Lower leg skin (tissue), 4 donors: Measurements from ENCODE around the gene ACIN1. TPM values are rescaled to one million over a fixed set of nuclear protein-coding genes. Genes with fewer than 3 reads are reported as not detected.

Experiments used
- DNase-seq, 2 donors: peaks; one replicate each; pipeline ENCODE4 v3.0.0-alpha.2; 2019; ENCODE audit warnings: low spot score in 2 of 2
- H3K4me3 ChIP-seq: fragments of 200-600 bp; sonication (generic); 2 replicates; pipeline ENCODE4 v1.5.1; 2017; ENCODE audit warnings: mild to moderate bottlenecking, low read depth; ENCODE audit not compliant: poor library complexity, severe bottlenecking
- POLR2A ChIP-seq, 2 donors: fragments of 450-650 bp; IDR thresholded peaks; one replicate each; pipeline ENCODE4 v1.6.1; 2016 to 2017; ENCODE audit warnings: antibody characterized with exemption in 2 of 2, mild to moderate bottlenecking in 1 of 2, moderate library complexity in 1 of 2
- WGBS, 2 donors: methylation state at CpG; one replicate each; pipeline ENCODE4 v1.1.5; 2018; 5-methylcytosine and 5-hydroxymethylcytosine counted together
- intact Hi-C: fragments of 100-400 bp; cut with DNase I; formaldehyde crosslinking; loops from one replicate; pipeline ENCODE4 v1.15.0; 2023; ENCODE audit warnings: low total_unique reads
- total RNA-seq, 4 donors: library from RNA; depleted of rRNA; stranded (reverse); fragments of >200 nt; gene quantifications; one replicate each; pipeline ENCODE4 v1.1.0, GENCODE V29; 2016
- TF ChIP-seq, protein P1 (sequence below), 3 donors: fragments of 450-650 bp; IDR thresholded peaks; one replicate each; pipeline ENCODE4 v1.5.1; 2016; ENCODE audit warnings: antibody characterized with exemption in 3 of 3, mild to moderate bottlenecking in 3 of 3, moderate library complexity in 2 of 3

Gene ACIN1
- total RNA-seq, 4 donors from 2014 or later = 52.7 to 97.5 (median 79.8) TPM

DNA sequence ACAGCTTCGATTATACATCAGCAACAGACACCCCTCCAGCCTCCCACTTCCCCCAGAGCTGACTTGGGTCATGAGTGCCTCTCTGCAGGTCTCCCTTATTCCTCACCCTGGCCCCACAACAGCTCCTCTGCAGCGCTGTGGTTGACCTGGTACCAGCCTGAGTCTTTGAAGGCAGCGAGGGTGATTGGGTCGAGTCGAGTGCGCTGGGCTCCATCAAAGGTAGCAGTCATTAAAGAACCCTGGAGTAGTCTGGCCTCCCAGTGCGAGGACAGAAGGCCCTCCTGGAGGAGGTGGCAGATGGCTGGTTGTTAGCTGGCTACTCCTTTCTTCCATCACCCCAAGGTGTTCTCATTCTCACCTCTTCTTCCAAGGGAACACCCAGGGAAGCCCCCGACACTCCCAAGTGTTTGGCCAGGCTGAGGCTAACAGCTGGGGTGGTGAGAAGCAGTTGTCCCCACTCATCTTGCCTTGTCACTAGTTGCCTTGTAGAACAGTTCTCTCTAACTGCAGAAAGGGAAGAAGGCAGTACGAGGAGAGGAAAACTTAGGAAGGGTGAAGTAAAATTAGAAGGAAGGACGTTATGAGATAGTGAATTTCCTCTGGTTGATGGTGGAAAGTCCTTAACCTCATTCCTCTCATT, 7.2 kb upstream of the ACIN1 start:
- TF ChIP-seq, protein P1, sequence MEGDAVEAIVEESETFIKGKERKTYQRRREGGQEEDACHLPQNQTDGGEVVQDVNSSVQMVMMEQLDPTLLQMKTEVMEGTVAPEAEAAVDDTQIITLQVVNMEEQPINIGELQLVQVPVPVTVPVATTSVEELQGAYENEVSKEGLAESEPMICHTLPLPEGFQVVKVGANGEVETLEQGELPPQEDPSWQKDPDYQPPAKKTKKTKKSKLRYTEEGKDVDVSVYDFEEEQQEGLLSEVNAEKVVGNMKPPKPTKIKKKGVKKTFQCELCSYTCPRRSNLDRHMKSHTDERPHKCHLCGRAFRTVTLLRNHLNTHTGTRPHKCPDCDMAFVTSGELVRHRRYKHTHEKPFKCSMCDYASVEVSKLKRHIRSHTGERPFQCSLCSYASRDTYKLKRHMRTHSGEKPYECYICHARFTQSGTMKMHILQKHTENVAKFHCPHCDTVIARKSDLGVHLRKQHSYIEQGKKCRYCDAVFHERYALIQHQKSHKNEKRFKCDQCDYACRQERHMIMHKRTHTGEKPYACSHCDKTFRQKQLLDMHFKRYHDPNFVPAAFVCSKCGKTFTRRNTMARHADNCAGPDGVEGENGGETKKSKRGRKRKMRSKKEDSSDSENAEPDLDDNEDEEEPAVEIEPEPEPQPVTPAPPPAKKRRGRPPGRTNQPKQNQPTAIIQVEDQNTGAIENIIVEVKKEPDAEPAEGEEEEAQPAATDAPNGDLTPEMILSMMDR (IDR thresholded peaks at IDR 0.05) = no peak
- TF ChIP-seq POLR2A (IDR thresholded peaks at IDR 0.05) = no peak
- WGBS, 2 donors = 75 to 85% methylated on average over 10 of the region's 10 CpGs

GRCh38 chr14:23101213-23101970, 6.5 kb upstream of the ACIN1 start:
- 78 to 89% methylated on average over 6 of the region's 6 CpGs for WGBS, 2 donors
- TF ChIP-seq, protein P1 (IDR thresholded peaks at IDR 0.05) = no peak
- no peak for TF ChIP-seq POLR2A (IDR thresholded peaks at IDR 0.05)
- no peak overlapping the region for H3K4me3 ChIP-seq
- peak in 1 of 2 donors; percentile 45 for DNase-seq
- intact Hi-C loops = no loop called here

More for the DNA sequence above, 7.2 kb upstream of the ACIN1 start:
- intact Hi-C loops = no loop called here
- H3K4me3 ChIP-seq = no peak overlapping the region
- DNase-seq = peak in 1 of 2 donors; percentile 68

DNA sequence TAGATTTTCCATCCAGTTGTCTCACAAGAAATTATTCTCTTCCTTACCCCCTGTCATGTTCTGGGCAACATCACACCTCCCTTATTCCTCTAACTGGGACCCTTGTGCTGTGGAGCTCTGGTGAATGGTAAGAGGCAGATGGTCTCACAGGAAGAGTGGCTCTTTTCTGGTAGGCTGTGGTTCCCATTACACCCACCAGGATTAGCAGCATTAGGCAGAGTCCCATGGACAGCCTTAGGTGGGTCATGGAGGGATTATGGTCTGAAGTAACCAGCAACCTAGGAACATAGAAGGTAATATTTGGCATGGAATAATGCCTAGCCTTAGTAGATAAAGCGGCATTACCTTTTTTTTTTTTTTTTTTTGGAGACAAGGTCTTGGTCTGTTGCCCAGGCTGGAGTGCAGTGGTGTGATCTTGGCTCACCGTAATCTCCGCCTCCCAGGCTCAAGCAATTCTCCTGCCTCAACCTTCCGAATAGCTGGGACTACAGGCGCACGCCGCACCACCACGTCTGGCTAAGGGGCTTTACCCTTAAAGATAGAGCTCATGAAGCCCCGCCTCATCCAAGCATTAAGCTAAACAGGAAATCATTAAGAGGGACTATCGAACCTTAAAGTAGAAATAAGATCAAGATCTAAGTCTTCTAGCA, 4.4 kb upstream of the ACIN1 start:
- no peak for DNase-seq
- intact Hi-C loops = no loop called here
- TF ChIP-seq POLR2A (IDR thresholded peaks at IDR 0.05) = no peak
- TF ChIP-seq, protein P1 (IDR thresholded peaks at IDR 0.05) = no peak
- 87 to 88% methylated on average over 10 of the region's 10 CpGs for WGBS, 2 donors
- H3K4me3 ChIP-seq = no peak overlapping the region

DNA sequence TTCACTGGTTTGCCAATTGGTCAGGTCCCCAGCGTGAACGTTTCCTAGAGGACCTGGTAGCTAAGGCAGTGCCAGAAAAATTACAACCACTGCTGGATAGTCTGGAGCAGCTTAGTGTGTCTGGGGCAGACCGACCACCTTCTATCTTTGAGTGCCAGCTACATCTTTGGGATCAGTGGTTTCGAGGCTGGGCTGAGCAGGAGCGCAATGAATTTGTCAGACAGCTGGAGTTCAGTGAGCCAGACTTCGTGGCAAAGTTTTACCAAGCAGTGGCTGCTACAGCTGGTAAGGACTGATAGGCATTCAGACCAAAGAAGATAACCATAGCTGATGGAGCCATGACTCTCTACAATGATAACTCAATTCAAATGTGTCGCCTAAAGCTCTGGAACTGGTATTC, 2.9 kb upstream of the ACIN1 start:
- TF ChIP-seq, protein P1 (IDR thresholded peaks at IDR 0.05) = no peak
- TF ChIP-seq POLR2A (IDR thresholded peaks at IDR 0.05) = no peak
- DNase-seq = no peak
- WGBS, 2 donors = 88 to 89% methylated on average over 7 of the region's 7 CpGs
- intact Hi-C loops = no loop called here
- no peak overlapping the region for H3K4me3 ChIP-seq

DNA sequence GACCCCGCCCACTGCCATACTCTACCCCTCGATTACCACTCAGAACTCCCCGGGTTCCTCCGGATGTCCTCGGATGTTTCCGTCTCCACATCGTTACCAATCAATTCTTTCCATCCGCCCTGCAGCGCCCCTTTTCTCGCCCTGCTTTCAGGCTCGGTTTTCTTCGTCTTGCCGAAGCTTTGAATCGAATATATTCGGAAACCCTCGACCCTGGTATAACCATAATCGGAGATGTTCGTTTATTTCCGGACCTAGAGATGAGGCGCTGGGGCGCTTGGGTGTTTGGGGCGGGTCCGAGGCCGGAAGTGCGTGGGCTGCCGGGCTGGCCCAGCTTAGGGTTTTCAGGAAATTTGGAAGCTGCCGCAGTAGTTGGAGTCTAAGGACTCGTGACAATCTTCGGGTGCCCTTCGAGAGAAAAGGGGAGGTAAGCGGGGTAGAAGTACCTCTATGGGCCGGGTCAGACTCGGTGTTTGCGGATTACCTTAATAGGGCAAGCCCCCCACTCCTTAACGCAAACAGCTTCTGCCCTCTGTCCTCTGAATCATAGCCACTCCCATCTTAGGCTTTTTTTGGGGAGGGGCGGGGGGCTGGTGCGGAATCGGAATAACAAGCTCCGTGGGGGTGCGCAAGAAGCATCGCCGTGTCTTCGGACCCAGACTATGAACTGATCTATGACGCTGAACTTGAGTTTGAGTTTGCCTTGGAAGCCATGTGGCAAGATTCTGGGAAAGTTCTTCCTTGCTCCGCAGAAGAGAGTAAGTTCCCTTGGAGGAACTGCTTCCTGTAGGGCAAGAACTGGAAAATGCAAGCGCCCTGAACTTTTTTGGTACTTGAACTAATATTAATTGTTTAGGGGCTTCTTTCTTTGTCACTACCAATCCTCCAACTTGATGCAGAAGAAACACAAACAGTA, 516 bp upstream of the ACIN1 start, which contains the start of gene C14orf119:
Gene C14orf119 (plus strand): TSS at position 310 of the 913 bp plus-strand sequence. CDS start 2,154 bp downstream, outside the sequence.
- intact Hi-C loops = no loop called here
- TF ChIP-seq, protein P1 (IDR thresholded peaks at IDR 0.05) = no peak
- TF ChIP-seq POLR2A (IDR thresholded peaks at IDR 0.05) = peak in 1 of 2 donors; percentile 70
- WGBS, 2 donors = 0 to 1% methylated on average over 45 to 46 of the region's 46 CpGs
- peak within 1 kb of the TSS; percentile 65 for H3K4me3 ChIP-seq
- DNase-seq = peak; percentile 100
